ENCODE results near the gene SPNS1.
"Not testable (repeated sequence)": the region's sequence is repeated elsewhere in the genome, so short reads cannot be mapped to it uniquely, and the experiment has no call there.

The SPNS1 gene, protein sequence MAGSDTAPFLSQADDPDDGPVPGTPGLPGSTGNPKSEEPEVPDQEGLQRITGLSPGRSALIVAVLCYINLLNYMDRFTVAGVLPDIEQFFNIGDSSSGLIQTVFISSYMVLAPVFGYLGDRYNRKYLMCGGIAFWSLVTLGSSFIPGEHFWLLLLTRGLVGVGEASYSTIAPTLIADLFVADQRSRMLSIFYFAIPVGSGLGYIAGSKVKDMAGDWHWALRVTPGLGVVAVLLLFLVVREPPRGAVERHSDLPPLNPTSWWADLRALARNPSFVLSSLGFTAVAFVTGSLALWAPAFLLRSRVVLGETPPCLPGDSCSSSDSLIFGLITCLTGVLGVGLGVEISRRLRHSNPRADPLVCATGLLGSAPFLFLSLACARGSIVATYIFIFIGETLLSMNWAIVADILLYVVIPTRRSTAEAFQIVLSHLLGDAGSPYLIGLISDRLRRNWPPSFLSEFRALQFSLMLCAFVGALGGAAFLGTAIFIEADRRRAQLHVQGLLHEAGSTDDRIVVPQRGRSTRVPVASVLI

DNA sequence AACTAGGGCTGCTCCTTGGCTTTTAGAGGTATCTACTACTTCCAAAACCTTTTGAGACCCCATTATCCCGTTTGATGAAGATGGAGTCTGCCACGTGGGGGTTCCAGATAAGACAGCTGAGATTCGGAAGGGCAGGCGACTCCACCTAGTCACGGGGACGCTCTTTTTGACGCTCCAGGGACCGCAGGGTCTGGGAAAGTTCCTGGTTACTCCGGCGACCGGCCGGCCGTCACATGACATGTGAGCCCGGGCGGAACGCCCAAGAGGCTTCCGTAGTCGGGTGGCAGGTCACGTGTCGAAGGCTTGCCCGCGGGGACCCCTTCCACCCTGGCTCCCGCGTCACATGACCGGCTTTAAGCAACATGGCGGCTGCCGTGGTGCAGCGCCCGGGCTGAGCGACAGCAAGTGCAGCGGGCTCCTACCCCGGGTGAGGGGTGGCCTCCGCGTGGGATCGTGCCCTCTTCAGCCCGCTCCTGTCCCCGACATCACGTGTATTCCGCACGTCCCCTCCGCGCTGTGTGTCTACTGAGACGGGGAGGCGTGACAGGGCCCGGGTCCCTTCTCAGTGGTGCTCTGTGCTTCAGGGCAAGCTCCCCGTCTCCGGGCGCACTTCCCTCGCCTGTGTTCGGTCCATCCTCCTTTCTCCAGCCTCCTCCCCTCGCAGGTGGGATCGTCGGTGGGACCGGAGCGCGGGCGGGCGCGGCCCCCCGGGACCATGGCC, at the start of gene SPNS1:
TSS of gene SPNS1 (plus strand) at position 342 of the 721 bp plus-strand sequence. CDS start at position 716, 374 bp downstream.
- in situ Hi-C loops (cut with HindIII; ENCODE audit: low sequenced_read_pairs) = no loop called here

- in situ Hi-C loops (cut with HindIII; ENCODE audit: low sequenced_read_pairs) = no loop called here
These were observed 49.0 kb upstream of the SPNS1 start for GRCh38 chr16:28925386-28926228.

- in situ Hi-C loops (cut with HindIII; ENCODE audit: low sequenced_read_pairs) = not testable (repeated sequence)
These were observed 48.3 kb upstream of the SPNS1 start for GRCh38 chr16:28926284-28926683.

DNA sequence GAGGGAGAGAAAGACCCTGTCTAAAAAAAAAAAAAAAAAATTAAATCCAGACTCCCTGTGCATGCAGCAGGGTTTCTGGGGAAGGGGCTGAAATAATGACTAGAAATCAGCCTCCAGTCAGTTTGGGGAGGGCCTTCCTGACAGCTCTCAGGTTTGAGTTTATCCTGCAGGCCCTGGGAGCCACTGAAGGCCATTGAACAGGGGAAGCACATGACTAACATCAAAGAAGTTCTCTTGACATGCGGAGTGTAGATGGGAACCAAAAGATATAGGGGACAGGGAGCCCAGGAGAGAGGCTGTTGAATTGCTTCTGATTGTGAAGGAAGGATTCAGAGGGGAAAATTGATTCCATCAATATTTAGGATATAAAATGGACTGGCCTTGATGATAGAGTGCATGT, 46.8 kb upstream of the SPNS1 start:
- in situ Hi-C loops (cut with HindIII; ENCODE audit: low sequenced_read_pairs) = no loop called here

- in situ Hi-C loops (cut with HindIII; ENCODE audit: low sequenced_read_pairs) = no loop called here
These were observed 44.4 kb upstream of the SPNS1 start for GRCh38 chr16:28930203-28930602.

DNA sequence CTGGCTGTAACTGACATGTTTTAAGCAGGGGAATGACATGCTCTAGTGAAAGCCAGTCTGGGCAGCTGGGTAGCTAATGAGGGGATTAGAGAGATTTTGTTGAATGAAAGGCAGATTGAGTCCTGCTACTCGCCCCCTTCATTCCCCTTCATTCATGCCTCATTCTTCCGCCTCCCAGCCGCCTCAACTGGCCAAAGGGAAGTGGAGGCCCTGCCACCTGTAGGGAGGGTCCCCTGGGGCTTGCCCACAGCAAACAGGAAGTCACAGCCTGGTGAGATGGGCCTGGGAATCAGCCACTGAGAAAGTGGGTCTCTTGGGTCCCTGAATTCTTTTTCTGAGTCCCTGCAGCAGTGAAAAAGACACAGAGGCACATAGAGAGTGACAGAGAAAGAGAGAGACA, 43.9 kb upstream of the SPNS1 start:
- in situ Hi-C loops (cut with HindIII; ENCODE audit: low sequenced_read_pairs) = no loop called here

- in situ Hi-C loops (cut with HindIII; ENCODE audit: low sequenced_read_pairs) = no loop called here
These were observed 42.8 kb upstream of the SPNS1 start, which contains the start of gene CD19 for GRCh38 chr16:28931801-28932225. Gene CD19, plus strand, starts transcription at chr16:28931971. Its CDS starts 30 bp downstream, at chr16:28932001.

DNA sequence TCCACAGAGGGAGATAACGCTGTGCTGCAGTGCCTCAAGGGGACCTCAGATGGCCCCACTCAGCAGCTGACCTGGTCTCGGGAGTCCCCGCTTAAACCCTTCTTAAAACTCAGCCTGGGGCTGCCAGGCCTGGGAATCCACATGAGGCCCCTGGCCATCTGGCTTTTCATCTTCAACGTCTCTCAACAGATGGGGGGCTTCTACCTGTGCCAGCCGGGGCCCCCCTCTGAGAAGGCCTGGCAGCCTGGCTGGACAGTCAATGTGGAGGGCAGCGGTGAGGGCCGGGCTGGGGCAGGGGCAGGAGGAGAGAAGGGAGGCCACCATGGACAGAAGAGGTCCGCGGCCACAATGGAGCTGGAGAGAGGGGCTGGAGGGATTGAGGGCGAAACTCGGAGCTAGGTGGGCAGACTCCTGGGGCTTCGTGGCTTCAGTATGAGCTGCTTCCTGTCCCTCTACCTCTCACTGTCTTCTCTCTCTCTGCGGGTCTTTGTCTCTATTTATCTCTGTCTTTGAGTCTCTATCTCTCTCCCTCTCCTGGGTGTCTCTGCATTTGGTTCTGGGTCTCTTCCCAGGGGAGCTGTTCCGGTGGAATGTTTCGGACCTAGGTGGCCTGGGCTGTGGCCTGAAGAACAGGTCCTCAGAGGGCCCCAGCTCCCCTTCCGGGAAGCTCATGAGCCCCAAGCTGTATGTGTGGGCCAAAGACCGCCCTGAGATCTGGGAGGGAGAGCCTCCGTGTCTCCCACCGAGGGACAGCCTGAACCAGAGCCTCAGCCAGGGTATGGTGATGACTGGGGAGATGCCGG, 42.0 kb upstream of the SPNS1 start:
- in situ Hi-C loops (cut with HindIII; ENCODE audit: low sequenced_read_pairs) = no loop called here

DNA sequence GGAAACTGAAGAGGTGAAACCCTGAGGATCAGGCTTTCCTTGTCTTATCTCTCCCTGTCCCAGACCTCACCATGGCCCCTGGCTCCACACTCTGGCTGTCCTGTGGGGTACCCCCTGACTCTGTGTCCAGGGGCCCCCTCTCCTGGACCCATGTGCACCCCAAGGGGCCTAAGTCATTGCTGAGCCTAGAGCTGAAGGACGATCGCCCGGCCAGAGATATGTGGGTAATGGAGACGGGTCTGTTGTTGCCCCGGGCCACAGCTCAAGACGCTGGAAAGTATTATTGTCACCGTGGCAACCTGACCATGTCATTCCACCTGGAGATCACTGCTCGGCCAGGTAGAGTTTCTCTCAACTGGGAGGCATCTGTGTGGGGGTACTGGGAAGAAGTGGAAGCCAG, 41.4 kb upstream of the SPNS1 start:
- in situ Hi-C loops (cut with HindIII; ENCODE audit: low sequenced_read_pairs) = no loop called here

DNA sequence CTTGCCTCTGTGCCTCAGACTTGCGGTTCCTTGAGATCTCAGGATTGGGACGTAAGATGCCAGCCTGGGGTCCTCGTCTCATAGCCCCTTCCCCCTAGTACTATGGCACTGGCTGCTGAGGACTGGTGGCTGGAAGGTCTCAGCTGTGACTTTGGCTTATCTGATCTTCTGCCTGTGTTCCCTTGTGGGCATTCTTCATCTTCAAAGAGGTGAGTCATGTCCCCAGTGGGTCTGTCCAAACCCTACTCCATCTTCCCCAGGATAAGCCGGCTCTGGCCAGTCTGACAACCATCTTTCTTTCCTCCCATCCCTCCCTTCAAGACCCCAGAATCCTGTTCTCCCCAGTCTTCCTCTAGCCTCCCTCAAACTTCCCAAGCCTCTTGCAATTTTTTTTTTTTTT, 39.2 kb upstream of the SPNS1 start:
- in situ Hi-C loops (cut with HindIII; ENCODE audit: low sequenced_read_pairs) = no loop called here

- in situ Hi-C loops (cut with HindIII; ENCODE audit: low sequenced_read_pairs) = no loop called here
These were observed 38.4 kb upstream of the SPNS1 start for GRCh38 chr16:28935924-28936783.

- in situ Hi-C loops (cut with HindIII; ENCODE audit: low sequenced_read_pairs) = no loop called here
These were observed 37.8 kb upstream of the SPNS1 start for GRCh38 chr16:28936784-28937155.

DNA sequence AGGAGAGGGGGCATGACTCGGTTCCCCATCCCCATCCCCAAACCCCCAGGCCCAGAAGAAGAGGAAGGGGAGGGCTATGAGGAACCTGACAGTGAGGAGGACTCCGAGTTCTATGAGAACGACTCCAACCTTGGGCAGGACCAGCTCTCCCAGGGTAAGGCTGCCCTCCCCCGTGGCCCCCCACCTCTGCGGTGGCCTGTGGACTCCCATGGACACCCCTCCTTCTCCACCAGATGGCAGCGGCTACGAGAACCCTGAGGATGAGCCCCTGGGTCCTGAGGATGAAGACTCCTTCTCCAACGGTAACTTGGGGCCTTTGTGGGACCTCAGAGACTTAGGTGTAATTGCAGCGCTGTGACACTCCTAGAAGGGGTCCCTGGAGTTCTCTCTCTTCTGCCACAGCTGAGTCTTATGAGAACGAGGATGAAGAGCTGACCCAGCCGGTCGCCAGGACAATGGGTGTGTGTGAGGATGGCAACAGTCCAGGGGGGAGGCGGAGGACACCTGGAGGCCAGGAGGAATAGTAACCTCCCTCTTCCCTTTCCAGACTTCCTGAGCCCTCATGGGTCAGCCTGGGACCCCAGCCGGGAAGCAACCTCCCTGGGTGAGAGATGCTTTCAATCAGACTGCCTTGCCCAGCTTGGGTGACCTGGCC, 37.2 kb upstream of the SPNS1 start:
- in situ Hi-C loops (cut with HindIII; ENCODE audit: low sequenced_read_pairs) = no loop called here

DNA sequence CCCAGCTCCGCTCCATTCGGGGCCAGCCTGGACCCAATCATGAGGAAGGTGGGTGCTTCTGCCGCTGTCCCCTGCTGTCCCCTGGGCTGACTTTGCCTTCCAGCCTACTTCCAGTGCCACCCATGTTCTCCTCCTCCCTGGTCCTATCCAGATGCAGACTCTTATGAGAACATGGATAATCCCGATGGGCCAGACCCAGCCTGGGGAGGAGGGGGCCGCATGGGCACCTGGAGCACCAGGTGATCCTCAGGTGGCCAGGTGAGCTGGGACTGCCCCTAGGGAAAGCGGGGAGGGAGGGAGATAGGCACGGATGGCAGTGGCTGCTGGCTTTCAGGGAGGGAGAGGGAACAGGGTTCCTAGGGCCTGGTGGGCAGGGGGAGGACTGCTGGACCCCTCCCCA, 35.9 kb upstream of the SPNS1 start:
- in situ Hi-C loops (cut with HindIII; ENCODE audit: low sequenced_read_pairs) = no loop called here

DNA sequence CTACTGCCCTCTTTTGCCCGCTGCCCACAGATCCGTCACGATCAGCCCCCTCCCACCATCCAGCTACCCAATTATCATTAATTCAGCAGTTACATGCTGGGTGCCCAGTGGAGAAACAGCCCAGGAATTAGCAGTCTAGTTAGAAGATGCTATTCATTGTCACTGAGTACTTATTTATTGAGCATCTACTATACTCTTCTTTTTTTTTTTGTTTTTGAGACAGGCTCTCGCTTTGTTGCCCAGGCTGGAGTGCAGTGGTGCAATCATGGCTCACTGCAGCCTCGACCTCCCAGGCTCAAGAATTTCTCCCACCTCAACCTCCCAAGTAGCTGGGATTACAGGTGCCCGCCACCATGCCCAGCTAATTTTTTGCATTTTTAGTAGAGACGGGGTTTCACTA, 34.8 kb upstream of the SPNS1 start:
- in situ Hi-C loops (cut with HindIII; ENCODE audit: low sequenced_read_pairs) = not testable (repeated sequence)

DNA sequence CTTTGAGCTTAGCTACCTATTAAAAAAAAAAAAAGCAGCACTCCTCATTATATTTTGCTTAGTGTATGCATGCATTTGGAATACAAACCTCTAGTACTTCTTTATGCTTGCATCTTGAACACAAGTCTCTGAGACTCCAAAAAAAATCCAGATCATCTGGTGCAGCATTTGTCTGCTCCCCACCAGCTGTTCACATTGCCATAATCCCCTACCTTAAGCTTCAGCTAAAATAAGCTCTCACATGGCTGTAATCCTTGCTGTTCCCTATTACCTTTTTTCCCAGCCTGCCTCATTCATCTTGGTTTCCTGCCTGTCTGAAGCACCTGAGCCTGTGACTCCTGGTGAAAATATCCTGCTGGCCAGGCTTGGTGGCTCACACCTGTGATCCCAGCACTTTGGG, 31.3 kb upstream of the SPNS1 start:
- in situ Hi-C loops (cut with HindIII; ENCODE audit: low sequenced_read_pairs) = no loop called here

DNA sequence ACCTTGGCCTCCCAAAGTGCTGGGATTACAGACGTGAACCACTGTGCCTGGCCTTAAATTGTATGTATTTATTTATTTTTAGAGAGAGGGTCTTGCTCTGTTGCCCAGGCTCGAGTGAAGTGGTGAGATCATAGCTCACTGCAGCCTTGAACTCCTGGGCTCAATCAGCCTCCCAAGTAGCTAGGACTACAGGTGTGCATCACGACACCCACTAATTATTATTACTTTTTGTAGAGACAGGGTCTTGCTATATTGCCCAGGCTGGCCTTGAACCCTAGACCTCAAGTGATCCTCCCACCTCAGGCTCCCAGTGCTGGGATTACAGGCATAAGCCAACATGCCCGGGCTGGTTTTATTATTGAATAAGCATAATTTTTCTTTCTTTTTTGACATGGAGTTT, 27.9 kb upstream of the SPNS1 start:
- in situ Hi-C loops (cut with HindIII; ENCODE audit: low sequenced_read_pairs) = no loop called here

DNA sequence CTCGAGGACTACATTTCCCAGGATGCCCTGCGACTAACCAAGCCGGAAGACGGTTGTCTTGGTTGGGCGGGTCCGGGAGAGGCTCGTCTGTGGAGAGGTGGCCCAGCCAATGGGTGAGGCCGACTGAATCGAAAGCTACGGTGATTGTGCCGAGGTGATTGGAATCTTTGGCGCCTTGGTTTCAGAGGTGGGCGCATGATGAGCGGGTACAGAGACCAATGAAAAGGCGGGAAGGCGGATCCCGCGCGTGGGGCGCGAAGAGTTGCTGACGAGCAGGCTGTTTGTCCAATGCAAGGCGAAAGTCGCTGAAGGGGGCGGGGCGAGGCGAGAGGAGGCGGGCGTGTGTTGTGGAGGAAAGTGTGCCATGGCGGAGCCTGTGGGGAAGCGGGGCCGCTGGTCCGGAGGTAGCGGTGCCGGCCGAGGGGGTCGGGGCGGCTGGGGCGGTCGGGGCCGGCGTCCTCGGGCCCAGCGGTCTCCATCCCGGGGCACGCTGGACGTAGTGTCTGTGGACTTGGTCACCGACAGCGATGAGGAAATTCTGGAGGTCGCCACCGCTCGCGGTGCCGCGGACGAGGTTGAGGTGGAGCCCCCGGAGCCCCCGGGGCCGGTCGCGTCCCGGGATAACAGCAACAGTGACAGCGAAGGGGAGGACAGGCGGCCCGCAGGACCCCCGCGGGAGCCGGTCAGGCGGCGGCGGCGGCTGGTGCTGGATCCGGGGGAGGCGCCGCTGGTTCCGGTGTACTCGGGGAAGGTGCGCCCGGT, 23.7 kb upstream of the SPNS1 start, which contains the start of gene NFATC2IP:
TSS of gene NFATC2IP (plus strand) at position 290 of the 762 bp plus-strand sequence. CDS start at position 365, 75 bp downstream.
- in situ Hi-C loops (cut with HindIII; ENCODE audit: low sequenced_read_pairs) = no loop called here

Measured in DLD1 (cell line).